Pancreas (tissue), 10 donors: ENCODE results near the gene RTCB. TPM values are rescaled to one million over a fixed set of nuclear protein-coding genes. Genes with fewer than 3 reads are reported as not detected.
"Not testable (repeated sequence)": the region's sequence is repeated elsewhere in the genome, so short reads cannot be mapped to it uniquely, and the experiment has no call there.

Experiments used
- ATAC-seq, 4 donors: fragments of 200-7000 bp; cut with Tn5 transposase; one replicate each; pipeline versions ENCODE4 v1.8.0 to v1.9.1; 2020; ENCODE audit warnings: mild to moderate bottlenecking in 4 of 4, moderate library complexity in 4 of 4
- DNase-seq, 6 donors: peaks; one replicate each; pipeline ENCODE4 v3.0.0-alpha.2; 2020
- FAIRE-seq: peaks from 2 replicates; lab custom pipeline; 2012; peaks lifted over from hg19 to GRCh38; lab: Jason Lieb, UNC
- H3K27ac ChIP-seq, 4 donors: fragments of 200-600 bp; sonication (generic); 1 replicate in 3 of 4; 2 replicates in 1 of 4; pipeline versions ENCODE4 v1.5.0 to v1.8.0; 2020
- H3K27me3 ChIP-seq, 4 donors: fragments of 200-600 bp; one replicate each; pipeline ENCODE4 v1.8.0; 2021
- H3K36me3 ChIP-seq, 3 donors: fragments of 200-600 bp; sonication (generic) in 1 of 3; one replicate each; pipeline versions ENCODE4 v1.5.0 to v1.8.0; 2020 to 2021
- H3K4me1 ChIP-seq, 3 donors: fragments of 200-600 bp; one replicate each; pipeline ENCODE4 v1.8.0; 2021
- H3K4me3 ChIP-seq, 4 donors: fragments of 200-600 bp; sonication (generic) in 2 of 4; one replicate each; pipeline versions ENCODE4 v1.5.0 to v1.8.0; 2020 to 2021
- H3K9me3 ChIP-seq, 4 donors: fragments of 200-600 bp; one replicate each; pipeline ENCODE4 v1.8.0; 2021
- WGBS, 2 donors: extraction: QIAGEN DNeasy Blood & Tissue Kit; methylation state at CpG; one replicate each; pipeline ENCODE4 v1.1.7; 2013; 5-methylcytosine and 5-hydroxymethylcytosine counted together
- intact Hi-C, 3 donors: fragments of 100-400 bp; cut with DNase I; formaldehyde crosslinking; loops; one replicate each; pipeline versions ENCODE4 v1.11.1 to v1.14.2; 2022
- polyA plus RNA-seq, 2 donors: library from polyadenylated mRNA; stranded (reverse); fragments of 200-250 nt; gene quantifications; one replicate each; pipeline ENCODE4 v1.2.3, GENCODE V29; 2013
- total RNA-seq, 6 donors: library from RNA; stranded (reverse); fragmentation: NEBNext Ultra II Directional in 4 of 6; extraction: Animal tissue kit (Norgen Biotek cat#: 25700) in 4 of 6; gene quantifications; one replicate each; pipeline versions ENCODE4 v1.2.1 to v1.2.4, GENCODE V29; 2021 to 2023
- TF ChIP-seq, protein P1 (sequence below), 4 donors: fragments of 200-600 bp; sonication (generic) in 3 of 4; IDR thresholded peaks; one replicate each; pipeline versions ENCODE4 v1.5.0 to v1.8.0; 2021; ENCODE audit warnings: antibody characterized with exemption in 4 of 4
- donor health status: healthy with polysubstance abuse.
- donor health status: DM: no; HTN: no; CAD: no; lungs with moderate emphysema.
- donor health status: DM: no; HTN: no; CAD: no.
- donor health status: control.
- donor health status: control.
- donor health status: Bipolar disorder and iron deficiency.
- donor health status: DM: yes; HTN: yes; CAD: no.
- donor health status: DM: no; HTN: no; CAD: no.
- donor health status: DM: no; HTN: no; CAD: no.
- donor health status: DM: yes; HTN: yes; CAD: no.

The RTCB gene
- total and polyA plus RNA-seq, 8 donors: 15.1 to 42.6 (median 30.6) TPM

GRCh38 chr22:32375678-32376450 lies 36.2 kb downstream of the RTCB start:
- ATAC-seq (no peak), FAIRE-seq (no peak), DNase-seq (no peak)
- no peaks in the 10 kb centered on the region for H3K9me3 ChIP-seq
- H3K36me3 ChIP-seq: no peaks in the 10 kb centered on the region
- H3K4me3 ChIP-seq: no peak overlapping the region
- WGBS, 2 donors: 72 to 77% methylated on average over 7 of the region's 7 CpGs
- H3K27me3 ChIP-seq: no peaks in the 10 kb centered on the region
- intact Hi-C loops: no loop called here
- TF ChIP-seq, protein P1, sequence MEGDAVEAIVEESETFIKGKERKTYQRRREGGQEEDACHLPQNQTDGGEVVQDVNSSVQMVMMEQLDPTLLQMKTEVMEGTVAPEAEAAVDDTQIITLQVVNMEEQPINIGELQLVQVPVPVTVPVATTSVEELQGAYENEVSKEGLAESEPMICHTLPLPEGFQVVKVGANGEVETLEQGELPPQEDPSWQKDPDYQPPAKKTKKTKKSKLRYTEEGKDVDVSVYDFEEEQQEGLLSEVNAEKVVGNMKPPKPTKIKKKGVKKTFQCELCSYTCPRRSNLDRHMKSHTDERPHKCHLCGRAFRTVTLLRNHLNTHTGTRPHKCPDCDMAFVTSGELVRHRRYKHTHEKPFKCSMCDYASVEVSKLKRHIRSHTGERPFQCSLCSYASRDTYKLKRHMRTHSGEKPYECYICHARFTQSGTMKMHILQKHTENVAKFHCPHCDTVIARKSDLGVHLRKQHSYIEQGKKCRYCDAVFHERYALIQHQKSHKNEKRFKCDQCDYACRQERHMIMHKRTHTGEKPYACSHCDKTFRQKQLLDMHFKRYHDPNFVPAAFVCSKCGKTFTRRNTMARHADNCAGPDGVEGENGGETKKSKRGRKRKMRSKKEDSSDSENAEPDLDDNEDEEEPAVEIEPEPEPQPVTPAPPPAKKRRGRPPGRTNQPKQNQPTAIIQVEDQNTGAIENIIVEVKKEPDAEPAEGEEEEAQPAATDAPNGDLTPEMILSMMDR (IDR thresholded peaks at IDR 0.05): no peak
- no peak overlapping the region for H3K27ac ChIP-seq
- no peaks in the 10 kb centered on the region for H3K4me1 ChIP-seq

GRCh38 chr22:32364210-32364609 lies 47.8 kb downstream of the RTCB start:
- DNase-seq (no peak), FAIRE-seq (no peak), ATAC-seq (no peak)
- 72% methylated on average over 5 of the region's 5 CpGs for WGBS, 2 donors
- Histone ChIP-seq H3K9me3 (no peaks in the 10 kb centered on the region), H3K36me3 (no peaks in the 10 kb centered on the region), H3K27me3 (no peaks in the 10 kb centered on the region), H3K4me1 (no peaks in the 10 kb centered on the region), H3K4me3 (no peak overlapping the region), H3K27ac (no peak overlapping the region)
- intact Hi-C loops: no loop called here
- TF ChIP-seq, protein P1 (IDR thresholded peaks at IDR 0.05): no peak

DNA sequence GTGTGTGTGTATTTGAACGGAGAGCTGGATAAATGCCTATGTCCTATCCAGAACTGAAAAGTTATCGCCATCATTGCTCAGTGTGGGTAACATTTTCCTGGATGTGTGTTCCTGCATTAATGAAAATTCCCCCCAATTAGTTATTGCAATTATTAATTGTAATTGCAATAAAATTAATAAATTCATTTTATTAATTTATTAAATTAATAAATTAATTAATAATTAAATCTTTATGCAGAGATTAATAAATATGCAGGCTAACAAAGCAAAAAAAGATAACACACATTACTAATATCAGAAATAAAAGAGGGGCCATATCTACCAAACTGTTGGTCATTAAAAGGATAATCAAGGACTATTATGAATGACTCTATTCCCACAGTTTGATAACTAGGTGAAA lies 50.8 kb downstream of the RTCB start:
- ATAC-seq (no peak), DNase-seq (no peak), FAIRE-seq (peak; percentile 13)
- Histone ChIP-seq H3K36me3 (no peaks in the 10 kb centered on the region), H3K9me3 (no peaks in the 10 kb centered on the region), H3K4me3 (no peak overlapping the region), H3K4me1 (no peaks in the 10 kb centered on the region), H3K27me3 (no peaks in the 10 kb centered on the region), H3K27ac (no peak overlapping the region)
- intact Hi-C loops: no loop called here
- TF ChIP-seq, protein P1 (IDR thresholded peaks at IDR 0.05): no peak
- 62 to 92% methylated on average over 2 of the region's 2 CpGs for WGBS, 2 donors

- DNase-seq, H3K27ac ChIP-seq, H3K27me3 ChIP-seq, H3K36me3 ChIP-seq, FAIRE-seq, H3K4me3 ChIP-seq, H3K4me1 ChIP-seq, H3K9me3 ChIP-seq, intact Hi-C loops, ATAC-seq: not testable (repeated sequence)
- WGBS, 2 donors: 59 to 69% methylated on average over 11 of the region's 11 CpGs
Observed at GRCh38 chr22:32360096-32360495, 52.0 kb downstream of the RTCB start.

GRCh38 chr22:32357567-32357966 lies 54.5 kb downstream of the RTCB start, which contains the start of gene RFPL3:
TSS of gene RFPL3 (plus strand) at chr22:32357867. CDS start at chr22:32358072, 205 bp downstream.
- ATAC-seq, H3K27ac ChIP-seq, FAIRE-seq, H3K27me3 ChIP-seq, H3K4me1 ChIP-seq, intact Hi-C loops, H3K9me3 ChIP-seq, H3K36me3 ChIP-seq, H3K4me3 ChIP-seq: not testable (repeated sequence)
- WGBS, 2 donors: 53 to 74% methylated on average over 9 of the region's 9 CpGs
- peak in 1 of 6 donors; percentile 11 for DNase-seq

GRCh38 chr22:32355760-32356159 lies 56.3 kb downstream of the RTCB start:
- Histone ChIP-seq H3K9me3 (no peaks in the 10 kb centered on the region), H3K36me3 (no peaks in the 10 kb centered on the region), H3K27me3 (no peaks in the 10 kb centered on the region), H3K4me1 (no peaks in the 10 kb centered on the region), H3K4me3 (no peak overlapping the region), H3K27ac (no peak overlapping the region)
- no peak for FAIRE-seq
- TF ChIP-seq, protein P1 (IDR thresholded peaks at IDR 0.05): no peak
- intact Hi-C loops: no loop called here
- DNase-seq: no peak
- 63 to 75% methylated on average over 3 of the region's 3 CpGs for WGBS, 2 donors
- no peak for ATAC-seq
